Neutrophil (primary cell): Measurements from ENCODE around the gene GSTO1.
"Not testable (repeated sequence)": the region's sequence is repeated elsewhere in the genome, so short reads cannot be mapped to it uniquely, and the experiment has no call there.

ENCODE experiments used
- H3K27ac ChIP-seq: fragments of 200-600 bp; sonication (generic); 2 replicates; pipeline ENCODE4 v1.5.1; 2016; ENCODE audit warnings: mild to moderate bottlenecking, moderate library complexity
- H3K27me3 ChIP-seq: fragments of 200-600 bp; sonication (generic); 2 replicates; pipeline ENCODE4 v1.6.0; 2016; ENCODE audit warnings: mild to moderate bottlenecking
- H3K36me3 ChIP-seq: fragments of 200-600 bp; sonication (generic); 2 replicates; pipeline ENCODE4 v1.5.1; 2017
- H3K4me1 ChIP-seq, 2 experiments: fragments of 200-600 bp in 1 of 2; sonication (generic) in 1 of 2; 1 replicate in 1 of 2; 2 replicates in 1 of 2; pipeline versions ENCODE4 v1.5.1 to v1.6.1; 2013 to 2016; ENCODE audit warnings: low read depth in 1 of 2, low read length in 1 of 2, mild to moderate bottlenecking in 1 of 2, moderate library complexity in 1 of 2; ENCODE audit not compliant: control insufficient read depth in 1 of 2, insufficient read depth in 1 of 2
- H3K4me3 ChIP-seq, 2 experiments: fragments of 200-600 bp in 1 of 2; sonication (generic) in 1 of 2; 1 replicate in 1 of 2; 2 replicates in 1 of 2; pipeline ENCODE4 v1.5.1; 2013 to 2016; ENCODE audit warnings: low read depth in 1 of 2, low read length in 1 of 2, mild to moderate bottlenecking in 1 of 2, moderate library complexity in 1 of 2
- H3K9me3 ChIP-seq: fragments of 200-600 bp; sonication (generic); 2 replicates; pipeline ENCODE4 v1.5.1; 2016
- TF ChIP-seq, protein P1 (sequence below): fragments of 200-600 bp; sonication (generic); IDR thresholded peaks from 2 replicates; pipeline ENCODE4 v1.5.1; 2016; ENCODE audit warnings: antibody characterized with exemption

GSTO1 gene

DNA sequence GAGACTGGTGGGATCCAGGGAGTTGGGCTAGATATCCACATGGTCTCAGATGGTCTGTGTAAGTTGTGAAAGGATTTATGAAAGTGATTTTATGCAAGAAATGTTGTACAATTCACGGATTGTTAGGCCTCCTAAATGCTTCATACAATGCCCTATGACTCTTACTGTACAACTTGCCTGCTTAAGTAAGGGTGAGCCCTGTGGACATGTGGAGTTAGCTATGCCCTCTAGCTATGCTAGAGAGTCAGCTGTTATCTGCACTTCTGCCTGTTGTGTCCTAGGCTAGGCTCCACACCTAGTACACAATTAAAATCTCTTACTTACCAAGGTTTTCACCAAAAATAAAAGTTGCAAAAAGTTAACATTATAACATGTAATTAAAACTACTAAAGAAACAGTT is 20.9 kb upstream of the GSTO1 start:
- TF ChIP-seq, protein P1, sequence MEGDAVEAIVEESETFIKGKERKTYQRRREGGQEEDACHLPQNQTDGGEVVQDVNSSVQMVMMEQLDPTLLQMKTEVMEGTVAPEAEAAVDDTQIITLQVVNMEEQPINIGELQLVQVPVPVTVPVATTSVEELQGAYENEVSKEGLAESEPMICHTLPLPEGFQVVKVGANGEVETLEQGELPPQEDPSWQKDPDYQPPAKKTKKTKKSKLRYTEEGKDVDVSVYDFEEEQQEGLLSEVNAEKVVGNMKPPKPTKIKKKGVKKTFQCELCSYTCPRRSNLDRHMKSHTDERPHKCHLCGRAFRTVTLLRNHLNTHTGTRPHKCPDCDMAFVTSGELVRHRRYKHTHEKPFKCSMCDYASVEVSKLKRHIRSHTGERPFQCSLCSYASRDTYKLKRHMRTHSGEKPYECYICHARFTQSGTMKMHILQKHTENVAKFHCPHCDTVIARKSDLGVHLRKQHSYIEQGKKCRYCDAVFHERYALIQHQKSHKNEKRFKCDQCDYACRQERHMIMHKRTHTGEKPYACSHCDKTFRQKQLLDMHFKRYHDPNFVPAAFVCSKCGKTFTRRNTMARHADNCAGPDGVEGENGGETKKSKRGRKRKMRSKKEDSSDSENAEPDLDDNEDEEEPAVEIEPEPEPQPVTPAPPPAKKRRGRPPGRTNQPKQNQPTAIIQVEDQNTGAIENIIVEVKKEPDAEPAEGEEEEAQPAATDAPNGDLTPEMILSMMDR: no peak
- Histone ChIP-seq H3K9me3 (no peaks in the 10 kb centered on the region), H3K4me3 (no peak overlapping the region), H3K36me3 (no peaks in the 10 kb centered on the region), H3K4me1 (peaks cover 11 to 13% of the 10 kb centered on the region in 2 experiments), H3K27ac (no peak overlapping the region), H3K27me3 (peaks cover 33% of the 10 kb centered on the region)

DNA sequence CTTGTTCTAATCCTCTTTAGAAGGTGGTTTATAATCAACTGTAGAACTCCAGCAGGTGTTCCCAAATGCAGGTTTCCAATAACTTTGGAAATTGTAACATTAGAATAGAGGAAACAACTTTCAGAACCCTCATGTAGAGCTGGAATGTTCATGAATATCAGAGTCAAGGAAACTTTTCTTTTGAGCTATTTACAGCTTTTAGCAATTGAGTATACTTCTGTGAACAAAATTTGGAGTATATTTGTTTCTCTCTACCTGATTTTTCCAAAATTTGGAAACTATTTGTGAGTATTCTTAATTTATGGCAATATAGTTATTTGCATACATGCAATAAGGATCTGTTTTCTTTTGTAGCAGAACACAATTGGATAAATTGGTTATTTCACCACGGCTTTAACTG is 19.8 kb upstream of the GSTO1 start:
- H3K4me1 ChIP-seq: peaks cover 11 to 13% of the 10 kb centered on the region in 2 experiments
- TF ChIP-seq, protein P1: no peak
- no peaks in the 10 kb centered on the region for H3K9me3 ChIP-seq
- H3K27ac ChIP-seq: no peak overlapping the region
- H3K27me3 ChIP-seq: peaks cover 21% of the 10 kb centered on the region
- H3K36me3 ChIP-seq: no peaks in the 10 kb centered on the region
- H3K4me3 ChIP-seq: no peak overlapping the region

GRCh38 chr10:104235801-104236200 is 18.9 kb upstream of the GSTO1 start:
- H3K36me3 ChIP-seq: no peaks in the 10 kb centered on the region
- H3K9me3 ChIP-seq: no peaks in the 10 kb centered on the region
- peaks cover 11 to 13% of the 10 kb centered on the region in 2 experiments for H3K4me1 ChIP-seq
- no peak overlapping the region for H3K4me3 ChIP-seq
- TF ChIP-seq, protein P1: no peak
- peaks cover 13% of the 10 kb centered on the region for H3K27me3 ChIP-seq
- H3K27ac ChIP-seq: no peak overlapping the region

DNA sequence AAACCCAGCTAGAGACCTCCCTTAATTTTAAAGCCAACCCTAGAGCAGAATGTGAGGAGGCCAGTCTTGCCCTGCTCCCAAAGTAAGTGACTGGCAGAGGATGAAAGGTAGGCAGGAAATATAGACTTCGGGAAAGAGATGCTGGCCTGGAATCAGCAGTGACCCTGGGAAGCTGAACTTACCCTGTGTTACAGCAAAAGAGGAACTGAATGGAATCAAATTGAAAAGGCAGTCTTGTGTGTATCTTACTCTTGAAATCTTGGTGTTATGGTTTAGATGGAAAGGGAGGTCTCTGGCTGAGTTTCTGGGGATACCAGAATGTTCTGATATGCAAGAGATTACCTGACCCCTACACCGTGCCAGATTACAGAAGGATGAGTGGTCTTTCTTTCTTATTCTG is 14.6 kb upstream of the GSTO1 start:
- H3K4me1 ChIP-seq: no peaks in the 10 kb centered on the region
- H3K27ac ChIP-seq: no peak overlapping the region
- H3K9me3 ChIP-seq: no peaks in the 10 kb centered on the region
- no peaks in the 10 kb centered on the region for H3K27me3 ChIP-seq
- H3K36me3 ChIP-seq: no peaks in the 10 kb centered on the region
- H3K4me3 ChIP-seq: no peak overlapping the region
- TF ChIP-seq, protein P1: no peak

DNA sequence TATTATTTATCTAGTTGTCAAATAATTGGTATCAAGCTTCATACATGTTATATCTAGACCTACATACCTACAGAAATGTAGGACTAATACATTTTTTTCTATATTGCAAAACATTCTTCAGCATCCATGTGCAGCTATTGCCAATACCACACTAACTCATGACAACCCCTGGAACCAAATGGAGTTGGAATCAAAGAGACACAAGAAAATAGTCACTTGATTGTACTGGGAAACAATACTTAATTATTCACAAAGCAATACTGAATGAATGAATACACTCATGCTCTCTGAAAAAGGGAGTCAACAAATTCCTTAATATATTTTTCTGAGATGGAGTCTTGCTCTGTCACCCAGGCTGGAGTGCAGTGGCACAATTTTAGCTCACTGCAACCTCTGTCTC is 12.1 kb upstream of the GSTO1 start:
- H3K4me1 ChIP-seq: peaks cover 12 to 15% of the 10 kb centered on the region in 2 experiments
- no peak overlapping the region for H3K4me3 ChIP-seq
- no peak overlapping the region for H3K27ac ChIP-seq
- H3K9me3 ChIP-seq: no peaks in the 10 kb centered on the region
- H3K27me3 ChIP-seq: no peaks in the 10 kb centered on the region
- H3K36me3 ChIP-seq: no peaks in the 10 kb centered on the region
- TF ChIP-seq, protein P1: no peak

DNA sequence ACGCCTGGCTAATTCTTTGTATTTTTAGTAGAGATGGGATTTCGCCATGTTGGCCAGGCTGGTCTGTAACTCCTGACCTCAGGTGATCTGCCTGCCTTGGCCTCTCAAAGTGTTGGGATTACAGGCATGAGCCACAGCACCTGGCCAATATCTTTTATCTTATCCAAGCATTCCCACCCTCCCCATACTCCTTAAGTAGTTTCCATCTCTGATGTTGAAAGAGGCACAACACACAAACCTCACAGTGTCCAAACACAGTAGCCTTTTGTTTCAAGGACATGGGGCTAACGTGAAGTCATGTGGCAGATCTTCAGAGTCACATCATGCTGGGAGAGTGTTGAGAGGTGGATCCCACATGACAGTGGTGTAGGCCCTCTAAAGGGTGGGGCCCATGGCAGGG is 11.7 kb upstream of the GSTO1 start:
- H3K4me1 ChIP-seq: peaks cover 12 to 18% of the 10 kb centered on the region in 2 experiments
- H3K9me3 ChIP-seq, H3K27ac ChIP-seq, H3K27me3 ChIP-seq, H3K4me3 ChIP-seq, H3K36me3 ChIP-seq: not testable (repeated sequence)
